HG03196 (cell line): ENCODE data around the gene RBP3.
"Not testable (repeated sequence)": the region's sequence is repeated elsewhere in the genome, so short reads cannot be mapped to it uniquely, and the experiment has no call there.

Experiments
- ATAC-seq: cut with Tn5 transposase; IDR thresholded peaks from one replicate; pipeline ENCODE4 v1.9.1; 2021; ENCODE audit not compliant: unreplicated experiment

The RBP3 gene

DNA sequence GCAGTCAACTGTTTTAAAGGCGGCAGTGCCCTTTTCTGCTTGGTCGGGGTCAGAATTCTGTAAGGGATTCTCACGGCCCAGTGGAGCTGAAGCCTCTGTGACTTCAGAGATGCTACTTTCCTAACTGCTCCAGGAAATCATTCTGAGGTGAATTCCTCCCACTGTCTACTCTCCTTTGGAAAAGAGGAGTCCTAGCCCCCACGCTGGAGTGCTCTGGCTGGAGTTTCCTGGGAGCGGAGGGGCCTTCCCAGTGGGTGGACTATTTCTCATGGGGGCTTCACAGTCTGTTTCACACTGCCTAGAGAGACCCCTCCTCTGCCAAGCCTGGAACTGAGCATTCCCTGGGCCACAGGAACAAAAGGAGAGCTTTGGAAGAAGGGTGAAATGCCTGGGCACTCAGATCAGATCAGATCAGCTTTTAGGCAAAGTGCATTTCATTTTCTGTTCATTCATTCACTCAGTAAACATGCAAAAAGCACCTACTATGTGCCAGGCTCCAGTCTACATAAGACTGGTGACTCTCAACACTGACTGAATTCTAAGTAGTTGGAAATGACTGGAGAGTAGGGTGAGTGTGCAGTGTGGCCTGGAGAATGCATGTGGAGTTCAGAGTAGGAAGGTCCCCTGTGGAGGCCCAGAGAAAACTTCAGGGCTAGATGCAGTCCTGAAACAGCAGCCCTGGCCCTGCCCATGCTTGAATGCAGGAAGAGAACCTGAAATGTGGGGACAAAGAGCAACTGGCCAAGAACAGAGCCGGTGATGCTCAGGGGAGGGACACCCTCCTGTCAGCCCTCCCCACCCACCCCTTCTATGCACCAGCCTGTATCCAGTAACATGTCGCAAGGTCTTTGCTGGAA lies 23.7 kb downstream of the RBP3 start:
- no peak for ATAC-seq

DNA sequence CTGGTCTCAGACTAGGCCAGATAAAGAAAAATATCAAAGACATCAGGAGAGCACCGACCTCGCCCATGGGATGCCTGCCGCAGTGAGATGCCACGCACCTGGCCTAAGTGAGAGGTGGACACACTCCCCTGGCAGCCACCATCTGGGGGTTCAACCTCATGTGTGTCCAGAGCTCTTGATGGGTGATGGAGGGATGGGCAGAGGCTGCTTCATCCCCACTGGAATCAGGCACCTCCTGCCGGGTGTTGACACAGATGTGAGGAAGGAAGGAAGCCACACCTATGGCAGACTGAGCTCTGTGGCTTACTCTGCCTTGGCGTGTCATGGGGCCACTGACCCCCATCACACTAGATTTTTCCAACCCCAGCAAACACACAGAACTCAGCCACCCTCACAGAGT lies 24.6 kb downstream of the RBP3 start:
- ATAC-seq: no peak

DNA sequence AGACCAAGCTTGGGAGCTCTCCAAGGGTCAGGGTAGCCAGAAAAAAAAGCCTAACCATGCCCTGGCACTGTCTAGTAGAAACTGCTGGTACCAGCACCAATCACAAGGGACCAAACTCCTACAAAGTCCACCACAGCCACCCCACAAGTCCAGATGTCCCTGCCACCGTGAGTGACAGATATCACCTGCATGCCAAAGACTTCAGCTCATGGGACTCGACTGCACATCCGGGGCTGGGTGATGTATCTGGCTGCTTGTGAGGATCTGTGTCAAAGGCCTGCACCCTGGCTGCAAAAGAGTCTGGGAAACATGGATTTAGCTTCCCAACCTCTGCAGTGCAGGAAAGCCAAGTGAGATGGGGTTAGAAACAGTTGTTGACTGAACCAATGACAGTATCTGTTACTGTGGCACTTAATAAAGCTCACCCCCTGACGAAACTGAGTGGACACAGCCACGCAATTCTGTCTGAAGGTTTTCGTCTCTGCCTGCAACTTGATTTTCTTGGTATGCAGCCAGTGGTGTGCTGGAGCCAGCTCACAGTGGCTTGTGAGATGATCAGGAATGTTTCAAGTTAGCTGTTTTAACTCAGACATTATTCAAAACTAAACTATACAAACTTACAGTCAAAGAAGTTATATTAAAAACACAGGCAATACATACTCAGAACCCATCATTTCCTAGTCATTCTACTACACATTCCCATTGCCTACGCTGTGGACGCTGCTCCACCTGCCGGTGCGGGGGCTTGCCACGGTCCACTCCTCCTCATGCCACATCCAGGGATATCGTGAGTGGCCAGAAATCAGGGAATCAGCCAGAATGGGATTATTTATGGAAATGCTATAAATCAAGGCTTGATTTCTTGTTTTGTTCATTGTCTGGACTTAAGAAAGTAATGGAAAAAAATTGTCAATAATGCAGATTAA lies 26.7 kb downstream of the RBP3 start:
- no peak for ATAC-seq

DNA sequence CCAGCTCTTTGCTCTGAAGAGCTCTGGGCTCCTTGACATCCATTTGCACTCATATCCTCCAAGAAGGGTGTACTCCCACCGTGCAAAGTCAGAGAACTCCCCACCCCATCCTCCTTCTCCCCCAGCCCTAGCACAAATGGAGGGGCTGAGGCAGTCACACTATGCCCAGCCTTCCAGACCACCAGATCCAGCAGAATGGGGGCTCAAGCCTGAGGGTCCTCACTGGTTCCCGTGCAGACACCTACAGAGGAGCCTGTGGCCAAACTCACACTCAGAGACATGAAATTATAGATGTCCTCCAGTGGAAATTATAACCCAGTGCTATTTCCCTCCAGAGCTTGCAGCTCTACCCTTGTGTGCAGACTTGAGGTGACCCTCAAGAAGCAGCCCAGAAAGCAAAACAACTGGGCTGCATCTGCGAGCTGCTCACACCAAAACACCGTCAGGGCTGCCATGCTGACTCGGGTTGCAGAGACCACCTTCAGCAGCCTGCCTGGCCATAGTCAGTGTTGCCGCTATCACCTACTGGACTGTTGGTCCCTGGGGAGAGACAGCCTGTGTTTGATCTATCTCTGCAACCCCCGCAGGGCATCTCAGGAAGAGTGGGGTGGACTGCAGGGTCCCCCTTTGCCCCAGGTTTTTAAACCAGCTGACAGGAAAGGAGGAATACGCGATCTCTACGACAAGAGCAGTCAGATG lies 28.5 kb downstream of the RBP3 start:
- ATAC-seq: no peak

DNA sequence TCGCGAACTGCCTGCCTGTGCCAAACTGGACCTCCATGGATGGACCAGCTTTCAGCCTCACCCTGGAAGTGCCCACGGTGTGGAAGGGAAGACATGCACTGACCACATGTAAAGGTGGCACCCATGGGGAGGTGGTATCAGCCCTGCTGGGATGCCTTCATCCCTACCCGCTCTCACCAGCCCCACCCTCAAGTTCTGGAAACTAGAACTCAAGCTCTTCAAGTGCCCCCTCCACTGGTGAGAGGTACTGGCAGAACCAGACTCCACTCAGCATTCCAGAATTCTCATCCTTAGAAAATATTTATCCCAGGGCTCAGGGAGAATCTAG lies 30.0 kb downstream of the RBP3 start:
- ATAC-seq: no peak

DNA sequence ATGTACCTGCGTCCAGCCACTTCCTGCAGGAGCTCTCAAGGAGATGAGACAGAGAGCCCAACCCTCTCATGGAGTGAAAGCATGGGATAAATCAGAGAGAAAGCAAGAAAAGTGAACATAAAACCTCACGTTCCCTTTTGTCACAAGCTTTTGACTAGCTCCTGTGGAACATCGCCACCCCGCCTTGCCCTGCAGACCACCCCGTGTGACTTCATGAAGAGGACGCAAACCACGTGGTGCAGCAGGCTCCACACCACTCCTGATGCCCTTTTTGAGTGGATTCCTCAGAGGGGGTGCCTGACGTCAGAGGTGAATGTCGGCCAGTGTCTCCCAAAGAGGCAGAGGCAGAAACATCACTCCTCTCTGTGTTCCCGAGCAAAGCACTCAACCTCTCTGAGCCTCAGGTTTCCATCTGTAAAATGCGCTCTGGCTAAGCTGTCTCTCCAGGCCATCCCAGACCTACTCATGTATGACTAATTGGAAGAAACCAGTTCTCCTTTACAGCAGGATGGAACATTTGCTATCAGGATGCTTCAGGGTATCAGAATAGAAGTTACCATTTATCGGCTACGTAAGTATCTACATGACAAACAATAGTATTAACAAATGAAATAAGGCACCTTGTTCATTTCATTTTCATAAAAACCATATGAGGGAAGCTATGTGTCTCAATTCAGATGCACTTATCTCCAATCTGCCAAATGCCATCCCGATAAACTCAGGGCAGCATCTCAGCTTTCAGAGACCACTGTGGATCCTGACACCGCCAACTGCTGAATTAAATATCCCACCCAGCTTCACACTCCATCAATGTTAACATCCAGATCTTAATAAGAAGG lies 30.7 kb downstream of the RBP3 start:
- ATAC-seq: no peak

DNA sequence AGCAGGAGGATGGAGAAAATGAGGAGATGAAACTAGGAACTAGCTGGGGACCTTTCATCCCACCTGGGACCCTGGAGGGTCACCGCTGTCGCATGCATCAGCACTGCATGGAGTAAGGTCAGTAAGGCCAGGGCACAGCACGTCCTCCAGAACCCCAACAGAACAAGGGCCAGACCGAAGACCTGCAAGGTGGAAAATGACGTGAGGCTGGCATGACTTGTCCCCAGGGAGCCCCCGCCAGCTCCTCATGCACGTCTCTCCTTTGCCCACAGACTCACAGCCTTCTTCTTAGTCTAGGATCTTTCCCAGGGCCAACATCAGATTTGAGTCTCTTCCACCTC lies 31.3 kb downstream of the RBP3 start:
- no peak for ATAC-seq

DNA sequence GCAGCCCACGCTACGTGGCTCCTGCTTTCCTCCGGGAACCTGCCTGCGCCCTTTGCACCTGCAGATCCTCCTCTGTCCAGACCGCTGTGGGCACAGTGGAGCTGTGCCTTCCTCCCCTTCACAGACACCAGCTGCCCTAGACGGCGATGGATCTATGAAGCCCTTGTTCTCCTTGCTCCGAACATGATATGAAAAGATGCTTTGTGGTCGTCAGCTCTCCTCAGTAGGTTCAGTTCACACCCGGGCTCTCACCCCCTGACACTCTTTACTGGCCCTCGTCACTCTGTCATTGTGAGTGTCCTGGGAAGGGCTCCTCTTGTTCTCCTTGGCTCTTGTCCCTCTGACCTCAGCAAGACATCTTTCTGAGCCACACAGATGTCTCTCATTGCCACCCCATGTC lies 31.7 kb downstream of the RBP3 start:
- ATAC-seq: no peak

DNA sequence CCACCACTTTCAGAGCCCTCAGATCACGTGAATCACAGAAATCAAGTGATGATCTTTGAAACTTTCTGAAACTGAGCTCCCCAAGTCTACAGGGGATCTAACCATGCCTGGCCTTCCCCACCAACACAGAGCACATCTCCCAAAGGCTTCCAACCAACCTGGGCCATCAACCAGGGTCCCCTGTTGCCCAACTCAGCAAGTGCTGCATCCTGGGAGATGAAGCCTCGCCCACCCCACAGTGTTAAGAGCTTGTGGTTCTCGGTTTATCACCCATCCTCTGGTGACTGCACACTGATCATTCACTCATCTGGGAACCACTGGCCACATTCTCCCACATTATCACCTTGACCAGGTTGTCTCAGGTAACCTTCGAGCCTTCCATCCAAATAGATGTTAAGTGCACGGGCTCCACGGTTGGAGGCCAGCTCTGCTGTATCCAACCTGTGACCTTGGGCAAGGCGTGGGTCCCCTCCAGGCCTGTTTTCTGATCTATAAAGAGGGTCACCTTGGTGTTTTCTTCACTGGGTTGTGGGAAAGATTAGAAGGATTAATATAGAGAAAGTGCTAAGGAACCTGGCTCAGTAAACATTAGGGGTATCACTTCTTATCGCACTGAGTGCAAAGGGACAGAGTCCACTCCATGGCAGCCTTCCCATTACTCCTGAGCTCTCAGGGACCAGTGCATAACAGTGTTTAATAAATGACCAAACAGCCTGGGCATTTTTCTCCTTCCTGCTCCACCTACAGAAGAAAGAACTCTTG lies 32.4 kb downstream of the RBP3 start:
- ATAC-seq: no peak

DNA sequence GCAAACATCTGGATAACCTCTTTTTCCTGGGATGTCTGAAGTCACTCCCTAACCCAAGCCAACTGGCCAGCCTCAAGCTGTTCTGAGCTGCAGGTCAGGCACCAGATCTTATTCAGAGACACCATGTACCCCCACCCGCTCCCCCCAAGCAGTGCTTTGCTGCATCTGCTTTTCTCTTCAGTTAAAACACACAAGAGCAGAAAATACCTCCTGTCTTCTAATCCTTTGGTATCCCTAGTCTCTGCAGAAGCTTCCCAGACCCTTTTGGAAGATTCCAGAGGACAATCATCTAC lies 32.9 kb downstream of the RBP3 start:
- ATAC-seq: no peak

DNA sequence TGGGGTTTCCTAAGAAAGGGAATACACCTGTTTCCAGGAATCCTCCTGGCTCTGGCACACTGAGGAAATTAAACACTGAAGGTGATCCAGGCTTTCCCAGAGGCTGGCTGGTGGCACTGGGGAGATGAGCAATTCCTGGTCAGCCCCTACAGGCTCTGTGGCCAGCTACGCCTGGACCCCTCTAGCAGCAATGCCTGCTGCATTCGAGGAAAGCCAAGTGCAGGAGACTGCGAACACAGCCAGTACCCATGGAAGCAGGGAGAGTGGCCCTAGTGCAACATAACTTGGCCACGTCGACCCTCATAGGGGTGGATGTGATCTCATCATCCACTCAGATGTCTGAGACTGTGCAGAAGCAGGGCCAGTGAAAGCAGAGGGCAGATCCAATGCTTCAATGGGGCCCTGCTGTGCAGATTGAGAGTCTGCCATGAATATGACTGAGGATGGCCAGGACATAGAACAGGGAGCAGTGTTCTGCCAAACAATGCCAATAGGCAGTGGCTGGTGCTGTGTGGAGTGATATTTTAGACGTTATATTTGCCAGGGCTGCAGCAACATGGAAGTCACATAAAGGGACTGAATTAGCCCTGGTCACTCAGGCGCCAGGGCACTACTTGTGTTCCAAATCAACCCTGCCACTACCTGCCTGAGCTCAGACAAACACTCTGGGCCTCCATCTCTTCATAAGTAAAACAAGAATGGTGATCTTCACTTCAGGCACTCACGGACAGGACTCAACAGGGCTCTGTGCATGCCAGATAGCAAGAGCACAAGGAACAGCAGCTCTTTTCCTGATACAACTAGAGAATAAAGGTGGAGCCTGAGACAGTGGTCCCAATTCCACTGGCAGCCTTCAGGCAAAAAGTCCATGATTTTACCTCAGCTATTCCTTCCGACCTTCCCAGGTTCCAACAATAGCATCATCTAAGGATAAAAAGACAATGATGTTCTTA lies 33.5 kb downstream of the RBP3 start:
- no peak for ATAC-seq

DNA sequence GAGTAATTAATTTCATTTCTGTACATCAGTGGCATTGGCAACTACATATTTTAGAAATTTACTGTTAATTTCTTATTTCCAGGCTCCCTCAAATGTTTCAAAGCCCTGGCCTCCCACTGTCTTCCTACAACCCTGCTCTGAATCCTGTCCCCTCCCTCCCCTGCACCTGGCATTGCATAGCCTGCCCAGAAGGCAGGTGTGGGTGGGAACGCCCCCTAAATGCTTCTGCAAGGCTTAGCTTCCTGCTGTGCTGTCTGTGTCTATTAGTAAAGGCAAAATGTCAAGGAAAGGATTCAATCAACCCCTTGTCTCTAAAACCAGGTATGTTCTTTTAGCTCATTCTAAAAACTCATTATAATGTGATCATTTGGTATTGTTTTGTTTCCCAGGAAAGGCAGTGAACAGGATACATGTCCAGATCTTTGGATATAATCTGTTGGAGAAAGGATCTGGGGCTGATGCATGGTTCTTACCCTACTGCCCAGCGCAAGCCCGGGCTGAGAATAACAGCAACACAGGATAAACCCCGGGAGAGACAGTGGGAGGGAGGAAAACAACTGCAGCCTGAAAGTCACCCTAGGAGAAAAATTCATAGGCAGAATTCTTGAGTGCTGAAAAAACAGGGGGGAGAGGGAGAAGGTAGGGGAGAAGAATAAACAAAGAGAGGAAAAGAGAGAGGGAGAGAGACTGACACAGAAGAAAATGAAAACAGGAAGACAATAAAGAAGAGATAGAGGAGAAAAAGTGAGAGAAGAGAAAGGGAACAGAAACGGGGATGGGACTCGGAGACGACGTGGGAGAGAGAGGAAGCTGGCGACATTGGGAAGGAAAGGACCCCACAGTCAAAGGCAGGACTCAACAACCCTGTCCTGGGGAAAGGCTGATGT lies 35.3 kb downstream of the RBP3 start:
- ATAC-seq: no peak

DNA sequence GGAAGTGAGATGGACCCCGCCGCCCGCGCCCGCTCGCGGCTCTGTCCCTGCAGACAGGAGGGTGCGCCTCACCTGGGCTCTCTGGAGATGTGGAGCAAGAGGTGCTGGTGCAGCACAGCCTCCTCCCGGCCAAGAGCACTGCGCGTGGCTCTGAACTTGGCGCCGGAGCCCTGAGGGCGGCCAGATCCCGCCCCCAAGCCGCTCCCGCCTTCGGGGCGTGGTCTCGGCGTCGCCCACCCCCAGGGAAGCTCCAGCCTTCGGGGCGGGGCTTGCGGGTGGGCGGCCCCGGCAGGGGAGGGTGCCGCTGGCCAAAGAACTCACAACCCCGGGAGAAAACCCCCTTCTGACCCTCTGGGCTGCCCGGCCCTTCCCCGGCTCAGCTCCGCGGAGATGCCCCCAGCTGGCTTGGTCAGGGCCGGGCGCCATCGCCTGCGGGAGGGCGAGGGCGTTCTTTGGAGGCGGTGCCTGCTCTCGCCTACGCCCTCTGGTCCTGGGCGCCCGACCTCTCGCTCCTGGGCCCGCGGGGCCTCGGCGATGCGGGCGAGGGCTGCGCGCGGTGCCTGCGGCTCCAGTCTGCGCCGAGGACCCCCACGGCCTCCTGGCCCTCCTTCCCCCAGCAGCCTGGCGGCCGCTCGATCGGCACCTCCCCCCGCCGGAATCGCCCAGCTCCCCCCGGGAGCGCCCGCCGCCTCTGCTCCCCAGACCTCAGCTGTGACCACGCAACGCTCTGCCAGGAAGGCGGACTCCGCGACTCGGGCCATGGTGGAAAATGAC lies 36.2 kb downstream of the RBP3 start, which contains the start of gene ZNF488:
ZNF488 (minus strand) TSS at position 146 of the 774 bp plus-strand sequence. CDS start 15,464 bp downstream, outside the sequence.
- ATAC-seq: peak; percentile 92

DNA sequence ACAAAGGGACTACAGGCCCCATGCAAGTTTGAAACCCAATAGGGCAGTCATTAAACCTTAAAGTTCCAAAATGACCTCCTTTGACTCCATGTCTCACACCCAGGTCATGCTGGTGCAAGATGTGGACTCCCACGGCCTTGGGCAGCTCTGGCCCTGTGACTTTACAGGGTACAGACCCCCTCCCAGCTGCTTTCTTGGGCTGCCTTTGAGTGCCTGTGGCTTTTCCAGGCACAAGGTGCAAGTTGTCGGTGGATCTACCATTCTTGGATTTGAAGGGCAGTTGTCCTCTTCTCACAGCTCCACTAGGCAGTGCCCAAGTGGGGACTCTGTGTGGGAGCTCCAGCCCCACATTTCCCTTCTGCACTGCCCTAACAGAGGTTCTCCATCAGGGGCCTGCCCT lies 37.9 kb downstream of the RBP3 start:
- not testable (repeated sequence) for ATAC-seq

DNA sequence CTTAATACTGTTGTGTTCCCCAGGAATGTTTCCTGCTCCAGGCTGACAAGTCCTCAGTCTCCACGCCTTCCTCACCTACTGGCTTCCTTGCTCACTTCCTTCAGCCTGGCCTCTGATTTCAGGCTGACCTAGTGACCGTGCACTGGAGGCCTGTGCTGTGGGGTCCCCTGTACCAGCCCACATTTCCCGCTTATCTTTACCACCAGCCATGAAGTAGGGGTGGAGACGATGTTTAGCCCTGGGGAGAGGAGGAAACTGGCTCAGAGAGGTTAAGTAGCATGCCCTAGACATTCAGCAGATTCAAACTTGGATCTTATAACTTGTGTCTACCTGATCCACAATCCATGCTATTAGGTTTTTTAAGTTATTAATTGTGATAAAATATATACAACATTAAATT lies 40.7 kb downstream of the RBP3 start:
- no peak for ATAC-seq

DNA sequence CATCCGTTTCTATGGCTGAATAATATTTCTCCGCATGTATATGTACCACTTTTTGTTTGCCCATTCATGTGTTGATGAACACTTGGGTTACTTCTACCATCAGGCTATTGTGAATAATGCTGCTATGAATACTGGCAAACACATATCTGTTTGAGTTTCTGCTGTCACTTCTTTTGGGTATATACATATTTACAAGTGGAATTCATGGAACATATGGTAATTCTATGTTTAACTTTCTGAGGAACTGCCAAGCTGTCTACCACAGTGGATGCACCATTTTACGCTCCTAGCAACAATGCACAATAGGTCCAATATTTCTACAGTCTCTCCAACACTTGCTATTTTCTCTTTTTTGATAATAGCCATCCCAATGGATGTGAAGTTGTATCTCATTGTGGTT lies 41.5 kb downstream of the RBP3 start:
- ATAC-seq: no peak

DNA sequence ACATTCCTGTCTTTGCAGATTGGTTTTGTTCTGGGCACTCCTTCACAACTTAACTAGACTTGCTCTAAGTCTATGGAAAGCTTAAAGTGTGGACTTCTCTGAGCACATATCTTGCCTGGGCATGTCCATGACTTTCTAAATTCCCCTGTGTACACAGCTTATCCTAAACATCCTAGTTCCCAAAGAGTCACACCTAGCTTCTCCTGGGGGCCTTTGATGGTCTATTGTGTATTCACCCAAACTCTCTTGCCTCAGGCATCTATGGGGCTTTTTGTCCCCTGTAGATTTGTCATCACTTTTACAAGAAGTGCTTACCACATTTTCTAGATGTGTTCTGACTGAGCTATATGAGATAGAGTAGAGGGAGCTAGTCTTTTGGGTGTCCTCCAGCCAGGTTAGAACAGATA lies 48.2 kb downstream of the RBP3 start:
- ATAC-seq: no peak
